Hematopoietic multipotent progenitor cell (in vitro differentiated cells): Measurements from ENCODE around the gene PROSER1. TPM values are rescaled to one million over a fixed set of nuclear protein-coding genes. Genes with fewer than 3 reads are reported as not detected.
"Not testable (repeated sequence)": the region's sequence is repeated elsewhere in the genome, so short reads cannot be mapped to it uniquely, and the experiment has no call there.

Experiments used
- DNase-seq, 3 donors: peaks; one replicate each; pipeline ENCODE4 v3.0.0-alpha.2; 2011 to 2015; ENCODE audit warnings: low read depth in 2 of 3, low spot score in 2 of 3
- total RNA-seq: library from RNA; depleted of rRNA; stranded (reverse); fragments of >200 nt; gene quantifications from one replicate; pipeline ENCODE4 v1.2.3, GENCODE V29; 2012

Gene PROSER1
- total RNA-seq, 1 donor = 9.4 TPM

GRCh38 chr13:39032150-39032549, 5.7 kb downstream of the PROSER1 start:
- no peak for DNase-seq

- DNase-seq = no peak
Measured at GRCh38 chr13:39025433-39025839, 12.5 kb downstream of the PROSER1 start.

- no peak for DNase-seq
Measured at GRCh38 chr13:39023761-39024160, 14.1 kb downstream of the PROSER1 start.

GRCh38 chr13:39023316-39023715, 14.6 kb downstream of the PROSER1 start:
- DNase-seq = no peak

GRCh38 chr13:39020853-39021462, 16.9 kb downstream of the PROSER1 start:
- DNase-seq = no peak

- DNase-seq = peak in 1 of 3 donors; percentile 43
Measured at GRCh38 chr13:39016787-39017186, 21.1 kb downstream of the PROSER1 start.

GRCh38 chr13:39016087-39016486, 21.8 kb downstream of the PROSER1 start:
- DNase-seq = no peak

- DNase-seq = no peak
Measured at GRCh38 chr13:39013462-39013861, 24.4 kb downstream of the PROSER1 start.

GRCh38 chr13:39012608-39013007, 25.3 kb downstream of the PROSER1 start:
- DNase-seq = no peak

GRCh38 chr13:39006371-39007111, 31.3 kb downstream of the PROSER1 start:
- not testable (repeated sequence) for DNase-seq

GRCh38 chr13:38998739-38999138, 39.1 kb downstream of the PROSER1 start:
- DNase-seq = peak in 1 of 3 donors; percentile 4

GRCh38 chr13:38993381-38993780, 44.5 kb downstream of the PROSER1 start:
- DNase-seq = no peak

- peak in 1 of 3 donors; percentile 55 for DNase-seq
Measured at GRCh38 chr13:38990693-38991092, 47.2 kb downstream of the PROSER1 start, which contains the start of gene STOML3. Gene STOML3 (minus strand): TSS chr13:38990831. CDS start chr13:38990721, 110 bp downstream.

- DNase-seq = no peak
Measured at GRCh38 chr13:38981096-38981495, 56.8 kb downstream of the PROSER1 start.

- no peak for DNase-seq
Measured at GRCh38 chr13:38980750-38981078, 57.2 kb downstream of the PROSER1 start.

- no peak for DNase-seq
Measured at GRCh38 chr13:38979891-38980749, 57.8 kb downstream of the PROSER1 start.

GRCh38 chr13:38970380-38971051, 67.4 kb downstream of the PROSER1 start:
- no peak for DNase-seq

- DNase-seq = no peak
Measured at GRCh38 chr13:38969187-38969586, 68.7 kb downstream of the PROSER1 start.

GRCh38 chr13:38967446-38967845, 70.4 kb downstream of the PROSER1 start:
- no peak for DNase-seq

- no peak for DNase-seq
Measured at GRCh38 chr13:38965281-38965680, 72.6 kb downstream of the PROSER1 start.

- DNase-seq = no peak
Measured at GRCh38 chr13:38960175-38960574, 77.7 kb downstream of the PROSER1 start.
